Activated T-helper 17 cell treated with anti-CD3 and anti-CD28 coated beads, Interleukin-2, amount 50 U/mL, for 72 hours (primary cell): ENCODE results near the gene ZNF268. TPM values are rescaled to one million over a fixed set of nuclear protein-coding genes. Genes with fewer than 3 reads are reported as not detected.
"Not testable (repeated sequence)": the region's sequence is repeated elsewhere in the genome, so short reads cannot be mapped to it uniquely, and the experiment has no call there.

Source experiments
- ATAC-seq: fragments of 150-1000 bp; cut with Tn5 transposase; replicated peaks from 2 replicates; pipeline ENCODE4 v1.10.0; 2021; ENCODE audit warnings: mild to moderate bottlenecking, moderate library complexity
- H3K27ac Mint-ChIP-seq: one replicate; pipeline ENCODE4 v1.8.0; 2022; ENCODE audit warnings: mixed read lengths
- H3K27me3 Mint-ChIP-seq: one replicate; pipeline ENCODE4 v1.8.0; 2022; ENCODE audit warnings: mixed read lengths
- H3K36me3 Mint-ChIP-seq: one replicate; pipeline ENCODE4 v1.8.0; 2022; ENCODE audit warnings: low read depth, mild to moderate bottlenecking, mixed read lengths
- H3K4me1 Mint-ChIP-seq: one replicate; pipeline ENCODE4 v1.8.0; 2022; ENCODE audit warnings: mixed read lengths
- H3K4me3 Mint-ChIP-seq: one replicate; pipeline ENCODE4 v1.8.0; 2022; ENCODE audit warnings: mild to moderate bottlenecking, mixed read lengths
- H3K9me3 Mint-ChIP-seq: one replicate; pipeline ENCODE4 v1.8.0; 2022; ENCODE audit warnings: mixed read lengths
- total RNA-seq, 2 donors: library from RNA; stranded (reverse); gene quantifications; one replicate each; pipeline ENCODE4 v1.2.3, GENCODE V29; 2022

Gene ZNF268
- total RNA-seq, 2 donors from 2014 or later: 11.1 to 15.7 TPM

GRCh38 chr12:133236556-133236955, 55.3 kb downstream of the ZNF268 start:
- H3K9me3 Mint-ChIP-seq: peaks cover 13% of the 10 kb centered on the region
- peaks cover 9% of the 10 kb centered on the region for H3K27me3 Mint-ChIP-seq
- H3K4me1 Mint-ChIP-seq: peaks cover 4% of the 10 kb centered on the region

GRCh38 chr12:133251732-133252131, 70.4 kb downstream of the ZNF268 start:
- Mint-ChIP-seq H3K9me3 (peaks cover 19% of the 10 kb centered on the region), H3K36me3 (no peaks in the 10 kb centered on the region), H3K4me3 (no peak overlapping the region), H3K27me3 (peaks cover 6% of the 10 kb centered on the region), H3K27ac (no peak overlapping the region), H3K4me1 (no peaks in the 10 kb centered on the region)
- ATAC-seq: no peak

More at GRCh38 chr12:133236556-133236955, 55.3 kb downstream of the ZNF268 start:
- no peak overlapping the region for H3K27ac Mint-ChIP-seq
- no peaks in the 10 kb centered on the region for H3K36me3 Mint-ChIP-seq
- no peak overlapping the region for H3K4me3 Mint-ChIP-seq
- no peak for ATAC-seq

- not testable (repeated sequence) for H3K4me1 Mint-ChIP-seq, ATAC-seq, H3K4me3 Mint-ChIP-seq, H3K27ac Mint-ChIP-seq, H3K36me3 Mint-ChIP-seq, H3K27me3 Mint-ChIP-seq
- peaks cover 11% of the 10 kb centered on the region for H3K9me3 Mint-ChIP-seq
Observed at GRCh38 chr12:133255833-133256232, 74.5 kb downstream of the ZNF268 start.

- no peak for ATAC-seq
- Mint-ChIP-seq H3K27me3 (no peaks in the 10 kb centered on the region), H3K9me3 (peaks cover 11% of the 10 kb centered on the region), H3K36me3 (no peaks in the 10 kb centered on the region), H3K4me1 (no peaks in the 10 kb centered on the region), H3K27ac (no peak overlapping the region), H3K4me3 (no peak overlapping the region)
Observed at GRCh38 chr12:133256321-133256720, 75.0 kb downstream of the ZNF268 start.

GRCh38 chr12:133264173-133264572, 82.9 kb downstream of the ZNF268 start:
- Mint-ChIP-seq H3K4me1 (no peaks in the 10 kb centered on the region), H3K27ac (no peak overlapping the region), H3K27me3 (no peaks in the 10 kb centered on the region), H3K4me3 (no peak overlapping the region), H3K9me3 (no peaks in the 10 kb centered on the region), H3K36me3 (no peaks in the 10 kb centered on the region)
- ATAC-seq: no peak

Other genes starting within 250 kb of the ZNF268 start
- 1 to 10 TPM; 8.3 to 8.5 TPM for gene ZNF605, start 225.2 kb upstream of the ZNF268 start, total RNA-seq
- 10 to 100 TPM; 15.6 to 17.7 TPM for gene ZNF26, start 195.1 kb upstream of the ZNF268 start, total RNA-seq
- gene ZNF84, start 144.0 kb upstream of the ZNF268 start, total RNA-seq: 10 to 100 TPM; 13.7 to 30.0 TPM
- 10 to 100 TPM in 1 of 2 donors, 1 to 10 TPM in 1; 8.9 to 14.5 TPM for gene ZNF140, start 100.6 kb upstream of the ZNF268 start, total RNA-seq
- 1 to 10 TPM; 1.4 to 2.4 TPM for gene ZNF891, start 51.2 kb upstream of the ZNF268 start, total RNA-seq
- gene ZNF10, start 50.9 kb upstream of the ZNF268 start, total RNA-seq: 1 to 10 TPM; 1.7 to 6.2 TPM
- gene ANHX, start 54.4 kb downstream of the ZNF268 start, total RNA-seq: not detected